Neutrophil (primary cell): Measurements from ENCODE around the gene ABCB10.

Experiments
- H3K27ac ChIP-seq: fragments of 200-600 bp; sonication (generic); 2 replicates; pipeline ENCODE4 v1.5.1; 2016; ENCODE audit warnings: mild to moderate bottlenecking, moderate library complexity
- H3K27me3 ChIP-seq: fragments of 200-600 bp; sonication (generic); 2 replicates; pipeline ENCODE4 v1.6.0; 2016; ENCODE audit warnings: mild to moderate bottlenecking
- H3K36me3 ChIP-seq: fragments of 200-600 bp; sonication (generic); 2 replicates; pipeline ENCODE4 v1.5.1; 2017
- H3K4me1 ChIP-seq, 2 experiments: fragments of 200-600 bp in 1 of 2; sonication (generic) in 1 of 2; 1 replicate in 1 of 2; 2 replicates in 1 of 2; pipeline versions ENCODE4 v1.5.1 to v1.6.1; 2013 to 2016; ENCODE audit warnings: low read depth in 1 of 2, low read length in 1 of 2, mild to moderate bottlenecking in 1 of 2, moderate library complexity in 1 of 2; ENCODE audit not compliant: control insufficient read depth in 1 of 2, insufficient read depth in 1 of 2
- H3K4me3 ChIP-seq, 2 experiments: fragments of 200-600 bp in 1 of 2; sonication (generic) in 1 of 2; 1 replicate in 1 of 2; 2 replicates in 1 of 2; pipeline ENCODE4 v1.5.1; 2013 to 2016; ENCODE audit warnings: low read depth in 1 of 2, low read length in 1 of 2, mild to moderate bottlenecking in 1 of 2, moderate library complexity in 1 of 2
- H3K9me3 ChIP-seq: fragments of 200-600 bp; sonication (generic); 2 replicates; pipeline ENCODE4 v1.5.1; 2016
- CTCF ChIP-seq: fragments of 200-600 bp; sonication (generic); IDR thresholded peaks from 2 replicates; pipeline ENCODE4 v1.5.1; 2016; ENCODE audit warnings: antibody characterized with exemption

ABCB10 gene

GRCh38 chr1:229578168-229579058 is 19.9 kb upstream of the ABCB10 start:
- no peak overlapping the region for H3K4me3 ChIP-seq
- no peaks in the 10 kb centered on the region for H3K9me3 ChIP-seq
- H3K27me3 ChIP-seq, result no peaks in the 10 kb centered on the region
- H3K4me1 ChIP-seq, result peaks cover 17 to 20% of the 10 kb centered on the region in 2 experiments
- TF ChIP-seq CTCF, result no peak
- no peaks in the 10 kb centered on the region for H3K36me3 ChIP-seq
- H3K27ac ChIP-seq, result peak overlapping the region; percentile 35

- Histone ChIP-seq H3K4me1 (peaks cover 9 to 10% of the 10 kb centered on the region in 2 experiments), H3K9me3 (no peaks in the 10 kb centered on the region), H3K27ac (no peak overlapping the region), H3K36me3 (no peaks in the 10 kb centered on the region), H3K27me3 (no peaks in the 10 kb centered on the region), H3K4me3 (no peak overlapping the region)
- TF ChIP-seq CTCF, result no peak
Observed at GRCh38 chr1:229574679-229575442, 16.4 kb upstream of the ABCB10 start.

GRCh38 chr1:229572286-229572685 is 13.8 kb upstream of the ABCB10 start:
- Histone ChIP-seq H3K4me3 (no peak overlapping the region), H3K36me3 (no peaks in the 10 kb centered on the region), H3K4me1 (no peaks in the 10 kb centered on the region), H3K27ac (no peak overlapping the region), H3K27me3 (no peaks in the 10 kb centered on the region), H3K9me3 (no peaks in the 10 kb centered on the region)
- TF ChIP-seq CTCF, result no peak

GRCh38 chr1:229570891-229571516 is 12.5 kb upstream of the ABCB10 start:
- no peak overlapping the region for H3K27ac ChIP-seq
- no peak overlapping the region for H3K4me3 ChIP-seq
- no peaks in the 10 kb centered on the region for H3K9me3 ChIP-seq
- no peaks in the 10 kb centered on the region for H3K36me3 ChIP-seq
- H3K27me3 ChIP-seq, result no peaks in the 10 kb centered on the region
- H3K4me1 ChIP-seq, result no peaks in the 10 kb centered on the region
- TF ChIP-seq CTCF, result no peak

GRCh38 chr1:229570305-229570704 is 11.8 kb upstream of the ABCB10 start:
- no peaks in the 10 kb centered on the region for H3K27me3 ChIP-seq
- no peaks in the 10 kb centered on the region for H3K4me1 ChIP-seq
- TF ChIP-seq CTCF, result no peak
- H3K27ac ChIP-seq, result no peak overlapping the region
- no peak overlapping the region for H3K4me3 ChIP-seq
- H3K36me3 ChIP-seq, result no peaks in the 10 kb centered on the region
- H3K9me3 ChIP-seq, result no peaks in the 10 kb centered on the region
